BJ (cell line): Measurements from ENCODE around the gene KCNJ6. TPM values are rescaled to one million over a fixed set of nuclear protein-coding genes. Genes with fewer than 3 reads are reported as not detected.
"Not testable (repeated sequence)": the region's sequence is repeated elsewhere in the genome, so short reads cannot be mapped to it uniquely, and the experiment has no call there.

Source experiments
- CTCF ChIA-PET: fragments of 350-600 bp; formaldehyde crosslinking; extraction: SDS; loops from one replicate; lab custom pipeline; 2021; ENCODE audit warnings: antibody characterized with exemption, inconsistent platforms; lab: Yijun Ruan, JAX
- POLR2A ChIA-PET: fragments of 300-600 bp; sonication (Branson Sonifier 250); formaldehyde crosslinking; extraction: SDS; loops from one replicate; lab custom pipeline; 2021; ENCODE audit warnings: antibody characterized with exemption; lab: Charles Lee
- DNase-seq: peaks from one replicate; pipeline ENCODE4 v3.0.0-alpha.2; 2011; ENCODE audit warnings: low read depth
- H3K27me3 ChIP-seq: 2 replicates; pipeline ENCODE4 v1.6.0; 2011; ENCODE audit warnings: low read length; ENCODE audit not compliant: control insufficient read depth, insufficient read depth
- H3K36me3 ChIP-seq: 2 replicates; pipeline ENCODE4 v1.5.1; 2011; ENCODE audit warnings: low read length; ENCODE audit not compliant: control insufficient read depth, insufficient read depth
- H3K4me3 ChIP-seq: 2 replicates; pipeline ENCODE4 v1.5.1; 2011; ENCODE audit warnings: low read depth, mild to moderate bottlenecking, control low read depth, low read length
- CTCF ChIP-seq: IDR thresholded peaks from 2 replicates; pipeline ENCODE4 v1.5.1; 2011; ENCODE audit warnings: low read depth, mild to moderate bottlenecking, control low read depth, inconsistent platforms, low read length, moderate library complexity; ENCODE audit not compliant: insufficient read depth
- polyA plus RNA-seq: library from polyadenylated mRNA; depleted of rRNA; stranded (reverse); fragments of >200 nt; gene quantifications from 2 replicates; pipeline ENCODE4 v1.2.3, GENCODE V29; 2011

The KCNJ6 gene
- polyA plus RNA-seq, 1 experiment: 0.01 TPM

- POLR2A ChIA-PET: no interaction called here
- Histone ChIP-seq H3K4me3 (no peak overlapping the region), H3K36me3 (no peaks in the 10 kb centered on the region), H3K27me3 (no peaks in the 10 kb centered on the region; the same call in 1 of the 2 replicates)
- no peak for TF ChIP-seq CTCF
- CTCF ChIA-PET: interaction anchor here (0.9 to 1.7 kb wide), 2 partner anchors 10 to 115 kb away, joined by 4 read pairs; no protein-coding TSS in a partner anchor
- DNase-seq: no peak
These were observed 337.7 kb downstream of the KCNJ6 start for GRCh38 chr21:37578471-37579126.

GRCh38 chr21:37576929-37577328, 339.3 kb downstream of the KCNJ6 start:
- H3K27me3 ChIP-seq, DNase-seq, H3K4me3 ChIP-seq, POLR2A ChIA-PET, H3K36me3 ChIP-seq: not testable (repeated sequence)
- CTCF ChIA-PET: interaction anchor here (0.6 to 1.2 kb wide), 4 partner anchors 13 to 339 kb away, joined by 3 read pairs; no protein-coding TSS in a partner anchor

- Histone ChIP-seq H3K27me3 (no peaks in the 10 kb centered on the region; the same call in 1 of the 2 replicates), H3K4me3 (no peak overlapping the region), H3K36me3 (no peaks in the 10 kb centered on the region)
- CTCF ChIA-PET: interaction anchor here (1.8 kb wide), 1 partner anchor 7 kb away, joined by 5 read pairs; no protein-coding TSS in a partner anchor
- no peak for DNase-seq
- POLR2A ChIA-PET: no interaction called here
- TF ChIP-seq CTCF: no peak
These were observed 340.7 kb downstream of the KCNJ6 start for GRCh38 chr21:37575580-37575979.

GRCh38 chr21:37574751-37575150, 341.5 kb downstream of the KCNJ6 start:
- no peak for DNase-seq
- TF ChIP-seq CTCF: no peak
- ChIA-PET CTCF (interaction anchor here (1.8 kb wide), 1 partner anchor 8 kb away, joined by 5 read pairs; no protein-coding TSS in a partner anchor), POLR2A (no interaction called here)
- Histone ChIP-seq H3K36me3 (no peaks in the 10 kb centered on the region), H3K27me3 (no peaks in the 10 kb centered on the region; the same call in 1 of the 2 replicates), H3K4me3 (no peak overlapping the region)

GRCh38 chr21:37574316-37574715, 341.9 kb downstream of the KCNJ6 start:
- ChIA-PET CTCF (interaction anchor here (1.8 kb wide), 1 partner anchor 9 kb away, joined by 5 read pairs; no protein-coding TSS in a partner anchor), POLR2A (no interaction called here)
- Histone ChIP-seq H3K27me3 (no peaks in the 10 kb centered on the region; the same call in 1 of the 2 replicates), H3K4me3 (no peak overlapping the region), H3K36me3 (no peaks in the 10 kb centered on the region)
- no peak for DNase-seq
- no peak for TF ChIP-seq CTCF
